CD8-positive, alpha-beta memory T cell (primary cell): Measurements from ENCODE around the gene TMOD1. TPM values are rescaled to one million over a fixed set of nuclear protein-coding genes. Genes with fewer than 3 reads are reported as not detected.

Source experiments
- CTCF ChIA-PET: fragments of 350-600 bp; sonication (Branson Sonifier 250); formaldehyde crosslinking; loops from one replicate; lab custom pipeline; 2021; ENCODE audit warnings: antibody characterized with exemption; lab: Charles Lee
- POLR2A ChIA-PET: fragments of 350-600 bp; sonication (Branson Sonifier 250); formaldehyde crosslinking; loops from one replicate; lab custom pipeline; 2021; ENCODE audit warnings: antibody characterized with exemption; lab: Charles Lee
- DNase-seq, 5 donors: peaks; one replicate each; pipeline versions ENCODE4 v3.0.0 to v3.0.0-alpha.2; 2020 to 2022; ENCODE audit warnings: mixed read lengths in 1 of 5
- H3K27ac ChIP-seq: one replicate; pipeline ENCODE4 v1.7.0; 2013; ENCODE audit warnings: low read depth, mild to moderate bottlenecking, low read length, moderate library complexity
- H3K27me3 ChIP-seq: 2 replicates; pipeline ENCODE4 v1.7.0; 2013; ENCODE audit warnings: low read length, mild to moderate bottlenecking; ENCODE audit not compliant: insufficient read depth, poor library complexity, severe bottlenecking
- H3K36me3 ChIP-seq: 2 replicates; pipeline ENCODE4 v1.7.0; 2013; ENCODE audit warnings: mild to moderate bottlenecking, low read length, moderate library complexity; ENCODE audit not compliant: insufficient read depth
- H3K4me1 ChIP-seq: 2 replicates; pipeline ENCODE4 v1.7.0; 2013; ENCODE audit warnings: mild to moderate bottlenecking, low read length, moderate library complexity; ENCODE audit not compliant: insufficient read depth
- H3K4me3 ChIP-seq: 2 replicates; pipeline ENCODE4 v1.7.0; 2013; ENCODE audit warnings: mild to moderate bottlenecking, low read length
- H3K9me3 ChIP-seq: 2 replicates; pipeline ENCODE4 v1.7.0; 2013; ENCODE audit warnings: mild to moderate bottlenecking, low read length
- H3K27ac Mint-ChIP-seq, 8 donors: one replicate each; pipeline ENCODE4 v1.8.0; 2020 to 2021; ENCODE audit warnings: mixed read lengths in 8 of 8, mild to moderate bottlenecking in 6 of 8, inconsistent platforms in 3 of 8, moderate library complexity in 3 of 8
- H3K27me3 Mint-ChIP-seq, 2 donors: one replicate each; pipeline ENCODE4 v1.8.0; 2020 to 2021; ENCODE audit warnings: mixed read lengths in 2 of 2, mild to moderate bottlenecking in 1 of 2, moderate library complexity in 1 of 2
- H3K36me3 Mint-ChIP-seq, 3 donors: one replicate each; pipeline ENCODE4 v1.8.0; 2020 to 2021; ENCODE audit warnings: mixed read lengths in 3 of 3, inconsistent platforms in 1 of 3, mild to moderate bottlenecking in 1 of 3
- H3K4me1 Mint-ChIP-seq, 3 donors: one replicate each; pipeline ENCODE4 v1.8.0; 2020 to 2021; ENCODE audit warnings: mixed read lengths in 3 of 3, inconsistent platforms in 1 of 3, mild to moderate bottlenecking in 1 of 3
- H3K4me3 Mint-ChIP-seq, 7 donors: one replicate each; pipeline ENCODE4 v1.8.0; 2020 to 2021; ENCODE audit warnings: mixed read lengths in 7 of 7, mild to moderate bottlenecking in 6 of 7, moderate library complexity in 4 of 7, inconsistent platforms in 2 of 7
- H3K9me3 Mint-ChIP-seq, 5 donors: one replicate each; pipeline ENCODE4 v1.8.0; 2020 to 2022; ENCODE audit warnings: mixed read lengths in 5 of 5, mild to moderate bottlenecking in 3 of 5, moderate library complexity in 2 of 5, inconsistent platforms in 1 of 5
- polyA plus RNA-seq: library from polyadenylated mRNA; unstranded; fragments of 300-500 nt; fragmentation: Illumina TruSeq; gene quantifications from one replicate; pipeline ENCODE4 v1.2.3, GENCODE V29; 2021
- total RNA-seq, 2 experiments: library from RNA; stranded (reverse); gene quantifications; one replicate each; pipeline ENCODE4 v1.2.3, GENCODE V29; 2021

The TMOD1 gene
- total and polyA plus RNA-seq, 3 experiments from 2014 or later, result 1.2 to 1.5 (median 1.3) TPM

DNA sequence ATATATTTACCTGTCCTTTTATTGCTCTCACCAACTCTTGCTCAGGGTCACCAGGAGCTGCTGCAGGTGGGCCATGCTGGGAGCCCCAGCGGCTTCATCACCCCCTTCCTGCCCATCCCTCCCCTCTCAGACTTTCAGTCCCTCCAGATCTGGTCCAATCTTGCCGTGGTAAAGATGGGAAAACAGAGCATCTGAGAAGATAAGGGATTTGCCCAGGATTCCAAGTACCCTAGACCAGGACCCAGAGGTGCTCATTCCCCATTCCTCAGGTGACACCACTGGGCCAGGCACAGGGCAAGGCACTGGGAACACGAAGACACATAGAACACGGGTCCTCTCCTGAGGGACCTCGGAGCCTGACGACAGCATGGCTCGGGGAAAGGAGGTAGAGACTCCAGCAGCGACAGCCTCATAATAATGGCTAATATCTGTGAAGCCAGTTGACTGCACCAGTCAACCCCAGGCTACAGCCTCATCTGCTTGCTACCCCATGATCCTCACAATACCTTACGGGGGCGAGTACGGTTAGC is 18.0 kb downstream of the TMOD1 start:
- H3K4me1 ChIP-seq, result no peaks in the 10 kb centered on the region
- no peaks in the 10 kb centered on the region for H3K27me3 ChIP-seq
- Mint-ChIP-seq H3K36me3 (no peaks in the 10 kb centered on the region), H3K27ac (no peak overlapping the region), H3K27me3 (peaks cover 32 to 44% of the 10 kb centered on the region in 2 donors), H3K9me3 (no peaks in the 10 kb centered on the region), H3K4me1 (no peaks in the 10 kb centered on the region), H3K4me3 (no peak overlapping the region)
- no peaks in the 10 kb centered on the region for H3K9me3 ChIP-seq
- ChIA-PET POLR2A (no interaction called here), CTCF (no interaction called here)
- no peak overlapping the region for H3K27ac ChIP-seq
- no peak for DNase-seq
- H3K36me3 ChIP-seq, result no peaks in the 10 kb centered on the region
- no peak overlapping the region for H3K4me3 ChIP-seq

DNA sequence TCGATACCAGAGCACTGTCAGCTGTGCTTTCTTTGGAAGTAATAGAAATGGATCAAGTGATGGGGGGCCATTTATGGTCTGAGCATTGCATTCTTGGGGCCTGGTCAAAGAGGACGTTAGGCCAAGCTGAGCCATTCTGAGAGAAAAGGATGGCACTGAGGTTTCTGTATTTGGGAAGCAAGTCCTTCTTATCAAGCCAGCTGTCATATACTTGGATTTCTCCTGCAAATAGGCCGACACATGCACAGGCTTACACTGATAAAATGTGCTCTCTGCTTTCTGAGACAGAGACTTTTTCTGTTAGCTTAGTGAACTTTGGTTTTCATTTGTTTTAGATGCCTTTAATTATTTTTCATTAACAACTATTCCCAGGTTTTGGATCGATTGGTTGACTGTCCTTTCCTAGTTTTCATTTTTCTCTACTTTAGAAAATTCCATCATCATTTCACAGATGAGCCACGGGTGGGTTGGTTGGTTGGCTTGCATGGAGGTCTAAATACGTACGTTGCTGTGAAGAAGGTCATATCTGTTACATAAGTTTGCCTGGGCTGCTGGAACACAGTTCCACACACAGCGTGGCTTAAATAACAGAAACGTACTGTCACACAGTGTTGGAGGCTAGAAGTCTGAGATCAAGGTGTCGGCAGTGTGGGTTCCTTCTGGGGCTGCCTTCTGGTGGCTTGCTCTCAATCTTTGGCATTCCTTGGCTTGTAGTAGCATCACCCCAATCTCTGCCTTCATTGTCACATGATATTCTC is 20.3 kb downstream of the TMOD1 start:
- no peaks in the 10 kb centered on the region for H3K4me1 Mint-ChIP-seq
- H3K4me3 ChIP-seq, result no peak overlapping the region
- H3K36me3 ChIP-seq, result no peaks in the 10 kb centered on the region
- H3K27ac Mint-ChIP-seq, result peak overlapping the region in 1 of 8 donors; percentile 28
- ChIA-PET CTCF (interaction anchor here (0.6 kb wide), 1 partner anchor 21 kb away, joined by 4 read pairs; no protein-coding TSS in a partner anchor), POLR2A (no interaction called here)
- no peaks in the 10 kb centered on the region for H3K4me1 ChIP-seq
- no peaks in the 10 kb centered on the region for H3K9me3 Mint-ChIP-seq
- no peak overlapping the region for H3K4me3 Mint-ChIP-seq
- no peak overlapping the region for H3K27ac ChIP-seq
- no peak for DNase-seq
- no peaks in the 10 kb centered on the region for H3K27me3 ChIP-seq
- no peaks in the 10 kb centered on the region for H3K36me3 Mint-ChIP-seq
- peaks cover 24 to 33% of the 10 kb centered on the region in 2 donors for H3K27me3 Mint-ChIP-seq
- H3K9me3 ChIP-seq, result no peaks in the 10 kb centered on the region

- no peak overlapping the region for H3K27ac ChIP-seq
- POLR2A ChIA-PET, result no interaction called here
- DNase-seq, result no peak
- H3K4me3 Mint-ChIP-seq, result no peak overlapping the region
- no peak overlapping the region for H3K4me3 ChIP-seq
- no peaks in the 10 kb centered on the region for H3K4me1 Mint-ChIP-seq
- no peaks in the 10 kb centered on the region for H3K36me3 ChIP-seq
- no peaks in the 10 kb centered on the region for H3K4me1 ChIP-seq
- peaks cover 9 to 10% of the 10 kb centered on the region in 2 donors for H3K27me3 Mint-ChIP-seq
- H3K9me3 ChIP-seq, result no peaks in the 10 kb centered on the region
- no peaks in the 10 kb centered on the region for H3K9me3 Mint-ChIP-seq
- H3K27me3 ChIP-seq, result no peaks in the 10 kb centered on the region
- H3K27ac Mint-ChIP-seq, result no peak overlapping the region
- H3K36me3 Mint-ChIP-seq, result no peaks in the 10 kb centered on the region
- CTCF ChIA-PET, result no interaction called here
These were observed 23.0 kb downstream of the TMOD1 start for GRCh38 chr9:97524424-97524823.

DNA sequence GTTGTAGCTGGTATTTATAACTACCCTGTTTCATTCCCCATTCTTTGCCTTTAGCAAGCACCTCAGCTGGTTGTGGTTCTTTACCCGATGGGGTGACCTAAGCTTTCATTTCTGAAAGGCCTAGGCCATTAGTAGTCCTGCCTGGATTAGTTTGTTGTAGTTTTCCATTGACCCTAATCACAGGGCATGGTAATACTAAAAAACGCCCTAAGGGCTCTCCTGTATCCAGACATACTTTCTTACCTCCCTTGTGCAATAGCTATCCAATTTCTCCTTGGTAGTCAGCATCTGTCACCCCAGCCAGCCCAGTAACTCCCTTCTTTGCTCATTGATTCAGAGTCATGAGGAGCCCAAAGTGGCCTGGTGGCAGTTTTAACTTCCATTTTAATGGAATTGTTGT is 24.0 kb downstream of the TMOD1 start:
- H3K4me3 ChIP-seq, result no peak overlapping the region
- H3K27me3 ChIP-seq, result no peaks in the 10 kb centered on the region
- H3K4me3 Mint-ChIP-seq, result no peak overlapping the region
- CTCF ChIA-PET, result no interaction called here
- H3K27me3 Mint-ChIP-seq, result peaks cover 7% of the 10 kb centered on the region in 2 donors
- H3K4me1 Mint-ChIP-seq, result no peaks in the 10 kb centered on the region
- H3K27ac Mint-ChIP-seq, result no peak overlapping the region
- no peaks in the 10 kb centered on the region for H3K4me1 ChIP-seq
- H3K27ac ChIP-seq, result no peak overlapping the region
- no peaks in the 10 kb centered on the region for H3K36me3 Mint-ChIP-seq
- POLR2A ChIA-PET, result no interaction called here
- H3K9me3 ChIP-seq, result no peaks in the 10 kb centered on the region
- no peaks in the 10 kb centered on the region for H3K9me3 Mint-ChIP-seq
- no peaks in the 10 kb centered on the region for H3K36me3 ChIP-seq
- DNase-seq, result no peak

- no peak overlapping the region for H3K27ac ChIP-seq
- no peaks in the 10 kb centered on the region for H3K4me1 ChIP-seq
- no peaks in the 10 kb centered on the region for H3K36me3 ChIP-seq
- no peak overlapping the region for H3K4me3 ChIP-seq
- Mint-ChIP-seq H3K27me3 (peaks cover 3 to 11% of the 10 kb centered on the region in 2 donors), H3K4me1 (no peaks in the 10 kb centered on the region), H3K36me3 (no peaks in the 10 kb centered on the region), H3K27ac (no peak overlapping the region), H3K9me3 (no peaks in the 10 kb centered on the region), H3K4me3 (no peak overlapping the region)
- CTCF ChIA-PET, result no interaction called here
- POLR2A ChIA-PET, result no interaction called here
- no peaks in the 10 kb centered on the region for H3K9me3 ChIP-seq
- no peak for DNase-seq
- H3K27me3 ChIP-seq, result no peaks in the 10 kb centered on the region
These were observed 25.6 kb downstream of the TMOD1 start for GRCh38 chr9:97526895-97527575.

- ChIA-PET POLR2A (no interaction called here), CTCF (no interaction called here)
- no peaks in the 10 kb centered on the region for H3K36me3 ChIP-seq
- no peaks in the 10 kb centered on the region for H3K9me3 ChIP-seq
- H3K27ac Mint-ChIP-seq, result peak overlapping the region in 1 of 8 donors; percentile 50
- H3K27me3 Mint-ChIP-seq, result peaks cover 3 to 15% of the 10 kb centered on the region in 2 donors
- H3K4me3 Mint-ChIP-seq, result no peak overlapping the region
- no peak for DNase-seq
- H3K27ac ChIP-seq, result no peak overlapping the region
- no peaks in the 10 kb centered on the region for H3K36me3 Mint-ChIP-seq
- H3K4me3 ChIP-seq, result no peak overlapping the region
- no peaks in the 10 kb centered on the region for H3K27me3 ChIP-seq
- H3K4me1 Mint-ChIP-seq, result no peaks in the 10 kb centered on the region
- H3K9me3 Mint-ChIP-seq, result no peaks in the 10 kb centered on the region
- H3K4me1 ChIP-seq, result no peaks in the 10 kb centered on the region
These were observed 26.4 kb downstream of the TMOD1 start for GRCh38 chr9:97527626-97528528.

DNA sequence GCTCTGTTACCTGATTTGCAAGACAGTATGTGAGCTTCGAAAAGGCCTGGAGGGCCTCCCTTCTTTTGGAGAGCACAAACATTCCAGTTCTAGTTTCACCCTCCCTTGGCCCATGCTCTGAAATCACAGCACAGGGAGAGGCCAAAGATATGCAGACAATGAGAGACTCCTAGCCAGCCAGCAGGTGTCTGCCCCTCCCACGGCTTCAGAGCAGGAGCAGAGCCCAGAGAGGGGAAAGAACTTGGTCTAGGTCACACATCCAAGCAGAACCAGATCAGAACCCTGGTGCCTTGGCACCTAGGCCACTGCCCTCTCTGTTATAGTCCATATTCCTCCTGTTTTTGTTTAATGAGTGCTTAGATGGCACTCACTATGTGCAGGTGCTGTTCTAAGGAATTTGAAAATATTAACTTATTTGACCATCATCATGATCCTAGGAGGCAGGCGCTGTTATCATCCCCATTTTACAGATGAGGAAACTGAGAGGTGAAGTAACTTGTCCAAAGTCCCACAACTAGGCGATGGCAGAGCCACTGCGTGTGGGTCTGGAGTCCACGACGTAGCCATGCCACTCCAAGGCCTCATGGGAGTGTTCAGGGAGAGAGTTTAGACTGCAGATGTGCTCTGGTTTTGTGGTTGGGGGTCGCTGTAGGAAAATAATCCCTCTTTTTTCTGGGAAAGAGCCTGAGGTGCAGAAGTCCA is 27.2 kb downstream of the TMOD1 start:
- ChIA-PET POLR2A (no interaction called here), CTCF (no interaction called here)
- H3K27me3 Mint-ChIP-seq, result peaks cover 3 to 15% of the 10 kb centered on the region in 2 donors
- no peaks in the 10 kb centered on the region for H3K27me3 ChIP-seq
- no peaks in the 10 kb centered on the region for H3K9me3 Mint-ChIP-seq
- no peak overlapping the region for H3K4me3 ChIP-seq
- no peaks in the 10 kb centered on the region for H3K36me3 Mint-ChIP-seq
- H3K4me3 Mint-ChIP-seq, result no peak overlapping the region
- H3K27ac Mint-ChIP-seq, result no peak overlapping the region
- DNase-seq, result no peak
- H3K36me3 ChIP-seq, result no peaks in the 10 kb centered on the region
- no peaks in the 10 kb centered on the region for H3K4me1 Mint-ChIP-seq
- H3K9me3 ChIP-seq, result no peaks in the 10 kb centered on the region
- no peaks in the 10 kb centered on the region for H3K4me1 ChIP-seq
- no peak overlapping the region for H3K27ac ChIP-seq
